Measurements from ENCODE around the gene MED12. TPM values are rescaled to one million over a fixed set of nuclear protein-coding genes. Genes with fewer than 3 reads are reported as not detected.

Gene MED12
- total RNA-seq (ENCODE audit: low replicate concordance), result 27.0 and 40.2 TPM in 2 replicates

- Histone ChIP-seq H3K27me3 (peaks cover 11% of the 10 kb centered on the region), H2AFZ (replicated peaks) (peak within 1 kb of the TSS; percentile 41), H4K20me1 (ENCODE audit: low read depth) (no peaks in the 10 kb centered on the region), H3K9me3 (ENCODE audit: low read depth) (no peaks in the 10 kb centered on the region), H3K27ac (no peak within 1 kb of the TSS), H3K79me2 (ENCODE audit: low read depth) (peaks cover 15% of the 10 kb centered on the region), H3K4me2 (peak within 1 kb of the TSS; percentile 77), H3K4me1 (no peaks in the 10 kb centered on the region), H3K36me3 (no peaks in the 10 kb centered on the region), H3K9ac (peak within 1 kb of the TSS; percentile 91), H3F3A (ENCODE audit: low read depth) (no peaks in the 10 kb centered on the region), H3K4me3 (peak within 1 kb of the TSS; percentile 81)
- H3K4me1 Mint-ChIP-seq, result no peaks in the 10 kb centered on the region
- H3K4me3 Mint-ChIP-seq, result peak within 1 kb of the TSS; percentile 87
- peaks cover 5% of the 10 kb centered on the region for H3K9me3 Mint-ChIP-seq
- peak; percentile 92 for DNase-seq (ENCODE audit: low spot score)
- TF ChIP-seq EZH2phosphoT487 (IDR thresholded peaks at IDR 0.05), result no peak
- TF ChIP-seq, protein P1, sequence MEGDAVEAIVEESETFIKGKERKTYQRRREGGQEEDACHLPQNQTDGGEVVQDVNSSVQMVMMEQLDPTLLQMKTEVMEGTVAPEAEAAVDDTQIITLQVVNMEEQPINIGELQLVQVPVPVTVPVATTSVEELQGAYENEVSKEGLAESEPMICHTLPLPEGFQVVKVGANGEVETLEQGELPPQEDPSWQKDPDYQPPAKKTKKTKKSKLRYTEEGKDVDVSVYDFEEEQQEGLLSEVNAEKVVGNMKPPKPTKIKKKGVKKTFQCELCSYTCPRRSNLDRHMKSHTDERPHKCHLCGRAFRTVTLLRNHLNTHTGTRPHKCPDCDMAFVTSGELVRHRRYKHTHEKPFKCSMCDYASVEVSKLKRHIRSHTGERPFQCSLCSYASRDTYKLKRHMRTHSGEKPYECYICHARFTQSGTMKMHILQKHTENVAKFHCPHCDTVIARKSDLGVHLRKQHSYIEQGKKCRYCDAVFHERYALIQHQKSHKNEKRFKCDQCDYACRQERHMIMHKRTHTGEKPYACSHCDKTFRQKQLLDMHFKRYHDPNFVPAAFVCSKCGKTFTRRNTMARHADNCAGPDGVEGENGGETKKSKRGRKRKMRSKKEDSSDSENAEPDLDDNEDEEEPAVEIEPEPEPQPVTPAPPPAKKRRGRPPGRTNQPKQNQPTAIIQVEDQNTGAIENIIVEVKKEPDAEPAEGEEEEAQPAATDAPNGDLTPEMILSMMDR (IDR thresholded peaks at IDR 0.05), result no peak
- TF ChIP-seq EZH2 (IDR thresholded peaks at IDR 0.05), result no peak
- peaks cover 16% of the 10 kb centered on the region for H3K36me3 Mint-ChIP-seq
- H3K27me3 Mint-ChIP-seq (ENCODE audit: insufficient read depth, low read depth), result peaks cover 2% of the 10 kb centered on the region
- H3K27ac Mint-ChIP-seq, result no peak within 1 kb of the TSS
These were observed at the start of gene MED12 for GRCh38 chrX:71118032-71118984. Gene MED12 (plus strand): TSS chrX:71118596. CDS start chrX:71118755, 159 bp downstream.

GRCh38 chrX:71070531-71070930, 47.9 kb upstream of the MED12 start:
- no peak overlapping the region for H3K4me3 ChIP-seq
- H3K27ac ChIP-seq, result no peak overlapping the region
- no peaks in the 10 kb centered on the region for H4K20me1 ChIP-seq (ENCODE audit: low read depth)
- H3K4me2 ChIP-seq, result no peak overlapping the region
- H3K9me3 ChIP-seq (ENCODE audit: low read depth), result no peaks in the 10 kb centered on the region
- TF ChIP-seq, protein P1 (IDR thresholded peaks at IDR 0.05), result no peak
- TF ChIP-seq EZH2phosphoT487 (IDR thresholded peaks at IDR 0.05) (no peak), EZH2 (IDR thresholded peaks at IDR 0.05) (no peak)
- H3F3A ChIP-seq (ENCODE audit: low read depth), result peaks cover 26% of the 10 kb centered on the region
- no peak for DNase-seq (ENCODE audit: low spot score)
- peaks cover 2% of the 10 kb centered on the region for H3K36me3 Mint-ChIP-seq
- peaks cover 4% of the 10 kb centered on the region for H3K4me1 ChIP-seq
- H3K27me3 Mint-ChIP-seq (ENCODE audit: insufficient read depth, low read depth), result peaks cover 4% of the 10 kb centered on the region
- H3K4me3 Mint-ChIP-seq, result no peak overlapping the region
- no peak overlapping the region for H3K27ac Mint-ChIP-seq
- peaks cover 5% of the 10 kb centered on the region for H3K4me1 Mint-ChIP-seq
- no peaks in the 10 kb centered on the region for H3K27me3 ChIP-seq
- H3K9ac ChIP-seq, result no peak overlapping the region
- H3K36me3 ChIP-seq, result no peaks in the 10 kb centered on the region
- peak overlapping the region; percentile 13 for H2AFZ ChIP-seq (replicated peaks)
- peaks cover 22% of the 10 kb centered on the region for H3K79me2 ChIP-seq (ENCODE audit: low read depth)
- no peaks in the 10 kb centered on the region for H3K9me3 Mint-ChIP-seq

DNA sequence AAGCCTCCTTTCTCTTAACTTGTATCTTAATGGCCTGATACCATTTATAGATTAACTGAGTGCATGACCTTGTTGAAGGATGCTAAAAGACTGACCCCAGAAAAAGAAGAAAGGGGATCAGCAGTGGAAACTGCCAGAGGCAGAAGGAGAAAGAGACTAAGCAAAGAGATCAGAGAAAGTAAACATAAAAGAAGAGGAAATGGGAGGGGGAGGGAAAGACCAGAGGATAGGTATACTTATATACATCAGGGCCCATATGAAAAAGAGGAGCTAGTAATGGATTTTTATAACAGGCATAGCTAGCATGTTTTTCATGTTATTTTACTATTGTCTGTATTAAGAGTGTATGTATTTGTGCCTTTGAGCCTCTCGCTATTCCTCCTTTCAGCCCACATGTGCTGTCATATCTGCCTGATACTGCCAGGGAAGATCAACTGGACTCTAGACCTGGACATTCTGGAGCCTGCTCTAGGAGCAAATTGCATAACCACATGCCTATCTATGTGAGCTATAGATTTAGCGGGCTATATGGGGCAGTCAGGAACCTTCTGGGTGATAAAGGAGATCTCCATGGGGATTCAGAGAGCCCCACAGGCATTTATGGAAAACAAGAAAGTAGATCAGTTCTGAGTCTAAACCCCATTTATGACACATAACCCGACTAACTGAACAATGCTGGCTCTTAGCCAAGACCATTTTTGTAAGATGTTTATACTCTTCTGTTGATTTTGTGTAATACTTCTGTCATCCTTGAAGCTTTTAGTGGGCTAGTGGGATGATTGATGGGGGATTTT, 36.9 kb upstream of the MED12 start:
- H3K4me3 ChIP-seq, result no peak overlapping the region
- H2AFZ ChIP-seq (replicated peaks), result no peak overlapping the region
- no peaks in the 10 kb centered on the region for H3K27me3 ChIP-seq
- Mint-ChIP-seq H3K4me3 (no peak overlapping the region), H3K4me1 (no peaks in the 10 kb centered on the region), H3K36me3 (no peaks in the 10 kb centered on the region), H3K9me3 (no peaks in the 10 kb centered on the region), H3K27me3 (ENCODE audit: insufficient read depth, low read depth) (no peaks in the 10 kb centered on the region), H3K27ac (no peak overlapping the region)
- H3K9me3 ChIP-seq (ENCODE audit: low read depth), result no peaks in the 10 kb centered on the region
- H3K4me2 ChIP-seq, result no peak overlapping the region
- H3K4me1 ChIP-seq, result no peaks in the 10 kb centered on the region
- no peaks in the 10 kb centered on the region for H3F3A ChIP-seq (ENCODE audit: low read depth)
- H3K9ac ChIP-seq, result no peak overlapping the region
- TF ChIP-seq EZH2phosphoT487 (IDR thresholded peaks at IDR 0.05), result no peak
- TF ChIP-seq, protein P1 (IDR thresholded peaks at IDR 0.05), result no peak
- TF ChIP-seq EZH2 (IDR thresholded peaks at IDR 0.05), result no peak
- H3K79me2 ChIP-seq (ENCODE audit: low read depth), result no peaks in the 10 kb centered on the region
- H3K36me3 ChIP-seq, result no peaks in the 10 kb centered on the region
- H3K27ac ChIP-seq, result no peak overlapping the region
- no peak for DNase-seq (ENCODE audit: low spot score)
- H4K20me1 ChIP-seq (ENCODE audit: low read depth), result no peaks in the 10 kb centered on the region
